ENCODE data around the gene GTF3C2.

GTF3C2 gene

GRCh38 chr2:27370026-27370815 is 13.7 kb upstream of the GTF3C2 start, which contains the start of the genes EIF2B4 and SNX17 (continued):
- TF ChIP-seq, protein P1, sequence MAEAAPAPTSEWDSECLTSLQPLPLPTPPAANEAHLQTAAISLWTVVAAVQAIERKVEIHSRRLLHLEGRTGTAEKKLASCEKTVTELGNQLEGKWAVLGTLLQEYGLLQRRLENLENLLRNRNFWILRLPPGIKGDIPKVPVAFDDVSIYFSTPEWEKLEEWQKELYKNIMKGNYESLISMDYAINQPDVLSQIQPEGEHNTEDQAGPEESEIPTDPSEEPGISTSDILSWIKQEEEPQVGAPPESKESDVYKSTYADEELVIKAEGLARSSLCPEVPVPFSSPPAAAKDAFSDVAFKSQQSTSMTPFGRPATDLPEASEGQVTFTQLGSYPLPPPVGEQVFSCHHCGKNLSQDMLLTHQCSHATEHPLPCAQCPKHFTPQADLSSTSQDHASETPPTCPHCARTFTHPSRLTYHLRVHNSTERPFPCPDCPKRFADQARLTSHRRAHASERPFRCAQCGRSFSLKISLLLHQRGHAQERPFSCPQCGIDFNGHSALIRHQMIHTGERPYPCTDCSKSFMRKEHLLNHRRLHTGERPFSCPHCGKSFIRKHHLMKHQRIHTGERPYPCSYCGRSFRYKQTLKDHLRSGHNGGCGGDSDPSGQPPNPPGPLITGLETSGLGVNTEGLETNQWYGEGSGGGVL (tag by site-specific recombination; IDR thresholded peaks at IDR 0.05): no peak
- TF ChIP-seq ZNF292 (tag by site-specific recombination; IDR thresholded peaks at IDR 0.05; ENCODE audit: borderline replicate concordance, low read depth) (no peak), MEIS1 (CRISPR knock-in tag; IDR thresholded peaks at IDR 0.05; ENCODE audit: borderline replicate concordance) (no peak), ZNF585B (tag by site-specific recombination; IDR thresholded peaks at IDR 0.05) (no peak), ZNF692 (tag by site-specific recombination; IDR thresholded peaks at IDR 0.05) (peak; percentile 90), ZNF670 (tag by site-specific recombination; IDR thresholded peaks at IDR 0.05; ENCODE audit: low read depth) (no peak), ZNF350 (tag by site-specific recombination; IDR thresholded peaks at IDR 0.05) (no peak), ZNF202 (tag by site-specific recombination; IDR thresholded peaks at IDR 0.05; ENCODE audit: borderline replicate concordance) (no peak), ZNF391 (tag by site-specific recombination; IDR thresholded peaks at IDR 0.05; ENCODE audit: borderline replicate concordance, low read depth) (peak; percentile 33; the same call in 1 of the 2 replicates), ZNF175 (tag by site-specific recombination; IDR thresholded peaks at IDR 0.05) (no peak), ZNF768 (tag by site-specific recombination; IDR thresholded peaks at IDR 0.05) (no peak; the same call in 1 of the 2 replicates), ZXDB (tag by site-specific recombination; IDR thresholded peaks at IDR 0.05) (peak; percentile 85), ZNF148 (tag by site-specific recombination; IDR thresholded peaks at IDR 0.05; ENCODE audit: borderline replicate concordance) (no peak), ZNF488 (tag by site-specific recombination; IDR thresholded peaks at IDR 0.05) (no peak), ZSCAN5A (tag by site-specific recombination; IDR thresholded peaks at IDR 0.05) (no peak), ZNF621 (tag by site-specific recombination; IDR thresholded peaks at IDR 0.05) (no peak), ZNF184 (tag by site-specific recombination; IDR thresholded peaks at IDR 0.05) (no peak)
- TF ChIP-seq, protein P2, sequence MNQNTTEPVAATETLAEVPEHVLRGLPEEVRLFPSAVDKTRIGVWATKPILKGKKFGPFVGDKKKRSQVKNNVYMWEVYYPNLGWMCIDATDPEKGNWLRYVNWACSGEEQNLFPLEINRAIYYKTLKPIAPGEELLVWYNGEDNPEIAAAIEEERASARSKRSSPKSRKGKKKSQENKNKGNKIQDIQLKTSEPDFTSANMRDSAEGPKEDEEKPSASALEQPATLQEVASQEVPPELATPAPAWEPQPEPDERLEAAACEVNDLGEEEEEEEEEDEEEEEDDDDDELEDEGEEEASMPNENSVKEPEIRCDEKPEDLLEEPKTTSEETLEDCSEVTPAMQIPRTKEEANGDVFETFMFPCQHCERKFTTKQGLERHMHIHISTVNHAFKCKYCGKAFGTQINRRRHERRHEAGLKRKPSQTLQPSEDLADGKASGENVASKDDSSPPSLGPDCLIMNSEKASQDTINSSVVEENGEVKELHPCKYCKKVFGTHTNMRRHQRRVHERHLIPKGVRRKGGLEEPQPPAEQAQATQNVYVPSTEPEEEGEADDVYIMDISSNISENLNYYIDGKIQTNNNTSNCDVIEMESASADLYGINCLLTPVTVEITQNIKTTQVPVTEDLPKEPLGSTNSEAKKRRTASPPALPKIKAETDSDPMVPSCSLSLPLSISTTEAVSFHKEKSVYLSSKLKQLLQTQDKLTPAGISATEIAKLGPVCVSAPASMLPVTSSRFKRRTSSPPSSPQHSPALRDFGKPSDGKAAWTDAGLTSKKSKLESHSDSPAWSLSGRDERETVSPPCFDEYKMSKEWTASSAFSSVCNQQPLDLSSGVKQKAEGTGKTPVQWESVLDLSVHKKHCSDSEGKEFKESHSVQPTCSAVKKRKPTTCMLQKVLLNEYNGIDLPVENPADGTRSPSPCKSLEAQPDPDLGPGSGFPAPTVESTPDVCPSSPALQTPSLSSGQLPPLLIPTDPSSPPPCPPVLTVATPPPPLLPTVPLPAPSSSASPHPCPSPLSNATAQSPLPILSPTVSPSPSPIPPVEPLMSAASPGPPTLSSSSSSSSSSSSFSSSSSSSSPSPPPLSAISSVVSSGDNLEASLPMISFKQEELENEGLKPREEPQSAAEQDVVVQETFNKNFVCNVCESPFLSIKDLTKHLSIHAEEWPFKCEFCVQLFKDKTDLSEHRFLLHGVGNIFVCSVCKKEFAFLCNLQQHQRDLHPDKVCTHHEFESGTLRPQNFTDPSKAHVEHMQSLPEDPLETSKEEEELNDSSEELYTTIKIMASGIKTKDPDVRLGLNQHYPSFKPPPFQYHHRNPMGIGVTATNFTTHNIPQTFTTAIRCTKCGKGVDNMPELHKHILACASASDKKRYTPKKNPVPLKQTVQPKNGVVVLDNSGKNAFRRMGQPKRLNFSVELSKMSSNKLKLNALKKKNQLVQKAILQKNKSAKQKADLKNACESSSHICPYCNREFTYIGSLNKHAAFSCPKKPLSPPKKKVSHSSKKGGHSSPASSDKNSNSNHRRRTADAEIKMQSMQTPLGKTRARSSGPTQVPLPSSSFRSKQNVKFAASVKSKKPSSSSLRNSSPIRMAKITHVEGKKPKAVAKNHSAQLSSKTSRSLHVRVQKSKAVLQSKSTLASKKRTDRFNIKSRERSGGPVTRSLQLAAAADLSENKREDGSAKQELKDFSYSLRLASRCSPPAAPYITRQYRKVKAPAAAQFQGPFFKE (tag by site-specific recombination; IDR thresholded peaks at IDR 0.05; ENCODE audit: borderline replicate concordance): no peak
- TF ChIP-seq, protein P3, sequence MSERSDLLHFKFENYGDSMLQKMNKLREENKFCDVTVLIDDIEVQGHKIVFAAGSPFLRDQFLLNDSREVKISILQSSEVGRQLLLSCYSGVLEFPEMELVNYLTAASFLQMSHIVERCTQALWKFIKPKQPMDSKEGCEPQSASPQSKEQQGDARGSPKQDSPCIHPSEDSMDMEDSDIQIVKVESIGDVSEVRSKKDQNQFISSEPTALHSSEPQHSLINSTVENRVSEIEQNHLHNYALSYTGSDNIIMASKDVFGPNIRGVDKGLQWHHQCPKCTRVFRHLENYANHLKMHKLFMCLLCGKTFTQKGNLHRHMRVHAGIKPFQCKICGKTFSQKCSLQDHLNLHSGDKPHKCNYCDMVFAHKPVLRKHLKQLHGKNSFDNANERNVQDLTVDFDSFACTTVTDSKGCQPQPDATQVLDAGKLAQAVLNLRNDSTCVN (tag by site-specific recombination; optimal IDR thresholded peaks at IDR 0.05): peak; percentile 94
- TF ChIP-seq, protein P4, sequence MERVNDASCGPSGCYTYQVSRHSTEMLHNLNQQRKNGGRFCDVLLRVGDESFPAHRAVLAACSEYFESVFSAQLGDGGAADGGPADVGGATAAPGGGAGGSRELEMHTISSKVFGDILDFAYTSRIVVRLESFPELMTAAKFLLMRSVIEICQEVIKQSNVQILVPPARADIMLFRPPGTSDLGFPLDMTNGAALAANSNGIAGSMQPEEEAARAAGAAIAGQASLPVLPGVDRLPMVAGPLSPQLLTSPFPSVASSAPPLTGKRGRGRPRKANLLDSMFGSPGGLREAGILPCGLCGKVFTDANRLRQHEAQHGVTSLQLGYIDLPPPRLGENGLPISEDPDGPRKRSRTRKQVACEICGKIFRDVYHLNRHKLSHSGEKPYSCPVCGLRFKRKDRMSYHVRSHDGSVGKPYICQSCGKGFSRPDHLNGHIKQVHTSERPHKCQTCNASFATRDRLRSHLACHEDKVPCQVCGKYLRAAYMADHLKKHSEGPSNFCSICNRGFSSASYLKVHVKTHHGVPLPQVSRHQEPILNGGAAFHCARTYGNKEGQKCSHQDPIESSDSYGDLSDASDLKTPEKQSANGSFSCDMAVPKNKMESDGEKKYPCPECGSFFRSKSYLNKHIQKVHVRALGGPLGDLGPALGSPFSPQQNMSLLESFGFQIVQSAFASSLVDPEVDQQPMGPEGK (tag by site-specific recombination; IDR thresholded peaks at IDR 0.05): peak; percentile 61
